ENCODE results near the gene PHLDA1.

- TF ChIP-seq POLR2AphosphoS5 (IDR thresholded peaks at IDR 0.05; ENCODE audit: insufficient read depth in 1 of 2, low read depth in 1 of 2) (no peak), POLR2A (IDR thresholded peaks at IDR 0.05) (no peak)
These were observed 12.9 kb downstream of the PHLDA1 start for GRCh38 chr12:76018672-76019071.

All from vagina (tissue), 2 donors.